Mesenchymal stem cell (in vitro differentiated cells and primary cell): ENCODE results near the gene ALG3.

ENCODE experiments used
- DNase-seq: peaks from one replicate; pipeline ENCODE4 v3.0.0-alpha.2; 2013
- H2AFZ ChIP-seq: one replicate; pipeline ENCODE4 v1.6.1; 2013; ENCODE audit warnings: low read depth, mild to moderate bottlenecking, control low read depth, inconsistent platforms, low read length, moderate library complexity
- H2AK5ac ChIP-seq: 2 replicates; pipeline ENCODE4 v1.6.1; 2013; ENCODE audit warnings: low read length, moderate library complexity, mild to moderate bottlenecking, inconsistent platforms; ENCODE audit not compliant: severe bottlenecking
- H2BK120ac ChIP-seq: one replicate; pipeline ENCODE4 v1.6.1; 2013; ENCODE audit warnings: low read depth, mild to moderate bottlenecking, inconsistent platforms, low read length, moderate library complexity
- H2BK12ac ChIP-seq, 2 experiments: one replicate each; pipeline ENCODE4 v1.6.1; 2013; ENCODE audit warnings: inconsistent platforms in 2 of 2, low read length in 2 of 2, mild to moderate bottlenecking in 2 of 2, moderate library complexity in 2 of 2, control low read depth in 1 of 2
- H2BK15ac ChIP-seq: one replicate; pipeline ENCODE4 v1.6.1; 2013; ENCODE audit warnings: mild to moderate bottlenecking, low read depth, inconsistent platforms; ENCODE audit not compliant: poor library complexity, severe bottlenecking
- H2BK5ac ChIP-seq: 2 replicates; pipeline ENCODE4 v1.6.1; 2013; ENCODE audit warnings: low read depth, mild to moderate bottlenecking, low read length, control low read depth, inconsistent platforms; ENCODE audit not compliant: poor library complexity, severe bottlenecking
- H3K14ac ChIP-seq, 2 experiments: one replicate each; pipeline ENCODE4 v1.6.1; 2013; ENCODE audit warnings: inconsistent platforms in 2 of 2, low read length in 2 of 2, control low read depth in 1 of 2, mild to moderate bottlenecking in 1 of 2, moderate library complexity in 1 of 2
- H3K18ac ChIP-seq, 2 experiments: one replicate each; pipeline ENCODE4 v1.6.1; 2013; ENCODE audit warnings: inconsistent platforms in 2 of 2, low read length in 2 of 2, control low read depth in 1 of 2, low read depth in 1 of 2, mild to moderate bottlenecking in 1 of 2
- H3K23ac ChIP-seq, 2 experiments: one replicate each; pipeline ENCODE4 v1.6.1; 2013; ENCODE audit warnings: inconsistent platforms in 2 of 2, low read length in 2 of 2, mild to moderate bottlenecking in 2 of 2, moderate library complexity in 2 of 2, control low read depth in 1 of 2
- H3K27ac ChIP-seq: 2 replicates; pipeline ENCODE4 v1.5.1; 2013; ENCODE audit warnings: mild to moderate bottlenecking, moderate library complexity, low read length, control low read depth, inconsistent platforms; ENCODE audit not compliant: poor library complexity, severe bottlenecking
- H3K27me3 ChIP-seq, 2 experiments: 2 replicates each; pipeline versions ENCODE4 v1.6.1 to v1.7.0; 2013; ENCODE audit warnings: low read length in 2 of 2, mild to moderate bottlenecking in 2 of 2, moderate library complexity in 2 of 2, control low read depth in 1 of 2, inconsistent platforms in 1 of 2; ENCODE audit not compliant: control insufficient read depth in 1 of 2, insufficient read depth in 1 of 2
- H3K36me3 ChIP-seq, 2 experiments: 2 replicates each; pipeline versions ENCODE4 v1.6.1 to v1.7.0; 2013; ENCODE audit warnings: low read length in 2 of 2, control low read depth in 1 of 2, inconsistent platforms in 1 of 2, low read depth in 1 of 2, mild to moderate bottlenecking in 1 of 2; ENCODE audit not compliant: insufficient read depth in 2 of 2, control insufficient read depth in 1 of 2
- H3K4ac ChIP-seq, 2 experiments: one replicate each; pipeline ENCODE4 v1.6.1; 2013; ENCODE audit warnings: inconsistent platforms in 2 of 2, low read length in 2 of 2, mild to moderate bottlenecking in 2 of 2, moderate library complexity in 2 of 2, control low read depth in 1 of 2, low read depth in 1 of 2
- H3K4me1 ChIP-seq: 2 replicates; pipeline ENCODE4 v1.6.1; 2013; ENCODE audit warnings: low read depth, low read length, control low read depth; ENCODE audit not compliant: control insufficient read depth, insufficient read depth
- H3K4me2 ChIP-seq: 2 replicates; pipeline ENCODE4 v1.6.1; 2013; ENCODE audit warnings: low read length, mild to moderate bottlenecking, inconsistent platforms; ENCODE audit not compliant: poor library complexity, severe bottlenecking
- H3K4me3 ChIP-seq, 2 experiments: 2 replicates each; pipeline versions ENCODE4 v1.5.1 to v1.7.0; 2013; ENCODE audit warnings: low read length in 2 of 2, mild to moderate bottlenecking in 2 of 2, control low read depth in 1 of 2, low read depth in 1 of 2; ENCODE audit not compliant: insufficient read depth in 1 of 2
- H3K79me1 ChIP-seq: replicated peaks from 2 replicates; pipeline ENCODE4 v1.6.1; 2013; ENCODE audit warnings: mild to moderate bottlenecking, control low read depth, low read length, inconsistent platforms; ENCODE audit not compliant: poor library complexity, severe bottlenecking
- H3K9ac ChIP-seq: 2 replicates; pipeline ENCODE4 v1.7.0; 2013; ENCODE audit warnings: mild to moderate bottlenecking, low read length, moderate library complexity
- H3K9me3 ChIP-seq: 2 replicates; pipeline ENCODE4 v1.7.0; 2013; ENCODE audit warnings: mild to moderate bottlenecking, low read length; ENCODE audit not compliant: control insufficient read depth
- H4K8ac ChIP-seq: one replicate; pipeline ENCODE4 v1.6.1; 2013; ENCODE audit warnings: inconsistent platforms, mild to moderate bottlenecking, low read length, moderate library complexity
- H4K91ac ChIP-seq: one replicate; pipeline ENCODE4 v1.6.1; 2013; ENCODE audit warnings: mild to moderate bottlenecking, low read length, inconsistent platforms
- WGBS: methylation state at CpG from one replicate; pipeline ENCODE4 v1.1.7; 2013; ENCODE audit warnings: mixed read lengths; 5-methylcytosine and 5-hydroxymethylcytosine counted together

The ALG3 gene

GRCh38 chr3:184261854-184262763, 13.3 kb upstream of the ALG3 start:
- H3K14ac ChIP-seq = no peak overlapping the region
- no peaks in the 10 kb centered on the region for H3K79me1 ChIP-seq
- H2AFZ ChIP-seq = no peak overlapping the region
- peaks cover 30% of the 10 kb centered on the region for H3K4me1 ChIP-seq
- no peak overlapping the region for H2BK120ac ChIP-seq
- H4K8ac ChIP-seq = no peak overlapping the region
- peak overlapping the region in 1 of 2 experiments; percentile 87 for H3K23ac ChIP-seq
- H2BK15ac ChIP-seq = no peak overlapping the region
- peak overlapping the region; percentile 51 for H3K9ac ChIP-seq
- H2BK5ac ChIP-seq = peak overlapping the region; percentile 58
- H3K27me3 ChIP-seq = peaks cover 39 to 41% of the 10 kb centered on the region in 2 experiments
- no peak overlapping the region for H3K18ac ChIP-seq
- 2% methylated on average over 44 of the region's 66 CpGs for WGBS
- H4K91ac ChIP-seq = no peak overlapping the region
- H2BK12ac ChIP-seq = no peak overlapping the region
- DNase-seq = peak; percentile 42
- peak overlapping the region; percentile 98 for H3K4me2 ChIP-seq
- peaks cover 0 to 15% of the 10 kb centered on the region in 2 experiments for H3K36me3 ChIP-seq
- peak overlapping the region; percentile 65 to 76 for H3K4me3 ChIP-seq
- no peak overlapping the region for H2AK5ac ChIP-seq
- no peak overlapping the region for H3K27ac ChIP-seq
- H3K9me3 ChIP-seq = no peaks in the 10 kb centered on the region
- no peak overlapping the region for H3K4ac ChIP-seq

GRCh38 chr3:184261270-184261853, 12.6 kb upstream of the ALG3 start, which contains the start of gene CAMK2N2:
Gene CAMK2N2, minus strand, starts transcription at chr3:184261553. Its CDS starts 268 bp downstream, at chr3:184261285.
- Histone ChIP-seq H3K9ac (peak within 1 kb of the TSS; percentile 51), H3K79me1 (no peaks in the 10 kb centered on the region), H3K27ac (no peak within 1 kb of the TSS), H3K36me3 (peaks cover 0 to 15% of the 10 kb centered on the region in 2 experiments), H3K4me1 (peaks cover 30% of the 10 kb centered on the region), H3K9me3 (no peaks in the 10 kb centered on the region), H4K91ac (no peak within 1 kb of the TSS), H3K4ac (no peak within 1 kb of the TSS), H2BK12ac (no peak within 1 kb of the TSS), H2BK120ac (no peak within 1 kb of the TSS), H3K27me3 (peaks cover 39 to 41% of the 10 kb centered on the region in 2 experiments), H2AK5ac (no peak within 1 kb of the TSS), H3K4me3 (peak within 1 kb of the TSS; percentile 65 to 76), H2AFZ (no peak within 1 kb of the TSS), H3K18ac (no peak within 1 kb of the TSS), H2BK15ac (no peak within 1 kb of the TSS), H4K8ac (no peak within 1 kb of the TSS), H3K14ac (no peak within 1 kb of the TSS), H3K4me2 (peak within 1 kb of the TSS; percentile 98), H3K23ac (peak within 1 kb of the TSS in 1 of 2 experiments; percentile 89), H2BK5ac (peak within 1 kb of the TSS; percentile 58)
- WGBS = under 1% methylated on average over 33 of the region's 67 CpGs
- peak; percentile 60 for DNase-seq

- H3K27me3 ChIP-seq = peaks cover 39 to 41% of the 10 kb centered on the region in 2 experiments
- no peak overlapping the region for H3K27ac ChIP-seq
- H3K14ac ChIP-seq = no peak overlapping the region
- no peak overlapping the region for H2BK12ac ChIP-seq
- WGBS = 3% methylated on average over 47 of the region's 49 CpGs
- H3K9ac ChIP-seq = no peak overlapping the region
- peak overlapping the region; percentile 95 for H3K4me2 ChIP-seq
- no peaks in the 10 kb centered on the region for H3K79me1 ChIP-seq
- H4K91ac ChIP-seq = no peak overlapping the region
- no peak overlapping the region for H4K8ac ChIP-seq
- no peak overlapping the region for H2BK5ac ChIP-seq
- no peak overlapping the region for H2AFZ ChIP-seq
- H3K4me1 ChIP-seq = peaks cover 30% of the 10 kb centered on the region
- H3K18ac ChIP-seq = no peak overlapping the region
- H3K4me3 ChIP-seq = peak overlapping the region; percentile 63 to 65
- H3K36me3 ChIP-seq = peaks cover 0 to 15% of the 10 kb centered on the region in 2 experiments
- peak overlapping the region in 1 of 2 experiments; percentile 89 for H3K23ac ChIP-seq
- H3K4ac ChIP-seq = no peak overlapping the region
- H3K9me3 ChIP-seq = no peaks in the 10 kb centered on the region
- DNase-seq = no peak
- no peak overlapping the region for H2AK5ac ChIP-seq
- no peak overlapping the region for H2BK120ac ChIP-seq
- H2BK15ac ChIP-seq = no peak overlapping the region
Observed at GRCh38 chr3:184260724-184261269, 12.0 kb upstream of the ALG3 start.
